ENCODE results near the gene SLX1A. TPM values are rescaled to one million over a fixed set of nuclear protein-coding genes. Genes with fewer than 3 reads are reported as not detected.
"Not testable (repeated sequence)": the region's sequence is repeated elsewhere in the genome, so short reads cannot be mapped to it uniquely, and the experiment has no call there.

The SLX1A gene
- total RNA-seq: 10 to 100 TPM in 2 of 4 donors, 1 to 10 TPM in 2; 7.8 to 21.2 (median 13.5) TPM

GRCh38 chr16:30193615-30194014 lies at the start of gene SLX1A, which contains the start of gene BOLA2B:
Gene SLX1A, plus strand, starts transcription at chr16:30193875. Its CDS starts 210 bp downstream, at chr16:30194085.
Gene BOLA2B, minus strand, starts transcription at chr16:30193666. Its CDS starts 71 bp downstream, at chr16:30193595.
- not testable (repeated sequence) for H3K9me3 ChIP-seq, H3K27me3 ChIP-seq, H3K4me1 ChIP-seq, H3K36me3 ChIP-seq
- Histone ChIP-seq H3K4me3 (peak within 1 kb of the TSS; percentile 33 to 47), H3K27ac (peak within 1 kb of the TSS in 2 of 4 donors; percentile 57 to 62)
- peak; percentile 98 for ATAC-seq
- WGBS, 2 donors (ENCODE audit: low coverage in 1 of 2): no CpG with 5 or more reads among the region's 34 CpGs

GRCh38 chr16:30144017-30144416 lies 49.7 kb upstream of the SLX1A start:
- H3K27me3 ChIP-seq: no peaks in the 10 kb centered on the region
- peaks cover 0 to 5% (median 0%) of the 10 kb centered on the region in 3 donors for H3K9me3 ChIP-seq
- H3K4me3 ChIP-seq: no peak overlapping the region
- no peaks in the 10 kb centered on the region for H3K36me3 ChIP-seq
- no peak for ATAC-seq
- no peak for TF ChIP-seq POLR2AphosphoS5 (IDR thresholded peaks at IDR 0.05)
- TF ChIP-seq POLR2A (IDR thresholded peaks at IDR 0.05): no peak
- TF ChIP-seq, protein P1, sequence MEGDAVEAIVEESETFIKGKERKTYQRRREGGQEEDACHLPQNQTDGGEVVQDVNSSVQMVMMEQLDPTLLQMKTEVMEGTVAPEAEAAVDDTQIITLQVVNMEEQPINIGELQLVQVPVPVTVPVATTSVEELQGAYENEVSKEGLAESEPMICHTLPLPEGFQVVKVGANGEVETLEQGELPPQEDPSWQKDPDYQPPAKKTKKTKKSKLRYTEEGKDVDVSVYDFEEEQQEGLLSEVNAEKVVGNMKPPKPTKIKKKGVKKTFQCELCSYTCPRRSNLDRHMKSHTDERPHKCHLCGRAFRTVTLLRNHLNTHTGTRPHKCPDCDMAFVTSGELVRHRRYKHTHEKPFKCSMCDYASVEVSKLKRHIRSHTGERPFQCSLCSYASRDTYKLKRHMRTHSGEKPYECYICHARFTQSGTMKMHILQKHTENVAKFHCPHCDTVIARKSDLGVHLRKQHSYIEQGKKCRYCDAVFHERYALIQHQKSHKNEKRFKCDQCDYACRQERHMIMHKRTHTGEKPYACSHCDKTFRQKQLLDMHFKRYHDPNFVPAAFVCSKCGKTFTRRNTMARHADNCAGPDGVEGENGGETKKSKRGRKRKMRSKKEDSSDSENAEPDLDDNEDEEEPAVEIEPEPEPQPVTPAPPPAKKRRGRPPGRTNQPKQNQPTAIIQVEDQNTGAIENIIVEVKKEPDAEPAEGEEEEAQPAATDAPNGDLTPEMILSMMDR (IDR thresholded peaks at IDR 0.05): no peak
- TF ChIP-seq EP300 (IDR thresholded peaks at IDR 0.05): no peak
- no peak overlapping the region for H3K27ac ChIP-seq
- no peaks in the 10 kb centered on the region for H3K4me1 ChIP-seq

DNA sequence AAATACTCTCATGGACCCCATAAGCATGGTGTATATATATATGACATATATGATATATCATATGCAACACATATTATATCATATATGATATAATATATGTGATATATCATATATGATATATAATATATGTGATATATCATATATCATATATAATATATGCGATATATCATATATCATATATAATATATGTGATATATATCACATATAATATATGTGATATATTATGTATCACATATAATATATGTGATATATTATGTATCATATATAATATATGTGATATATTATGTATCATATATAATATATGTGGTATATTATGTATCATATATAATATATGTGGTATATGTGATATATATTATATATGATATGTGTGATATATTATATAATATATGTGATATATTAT lies 48.8 kb upstream of the SLX1A start:
- H3K36me3 ChIP-seq: no peaks in the 10 kb centered on the region
- WGBS, 2 donors (ENCODE audit: low coverage in 1 of 2): 20 to 86% methylated on average over 1 of the region's 1 CpG
- no peak overlapping the region for H3K4me3 ChIP-seq
- no peak overlapping the region for H3K27ac ChIP-seq
- H3K27me3 ChIP-seq: no peaks in the 10 kb centered on the region
- peaks cover 0 to 13% (median 0%) of the 10 kb centered on the region in 3 donors for H3K9me3 ChIP-seq
- no peaks in the 10 kb centered on the region for H3K4me1 ChIP-seq
- TF ChIP-seq EP300 (IDR thresholded peaks at IDR 0.05) (no peak), POLR2AphosphoS5 (IDR thresholded peaks at IDR 0.05) (no peak), POLR2A (IDR thresholded peaks at IDR 0.05) (no peak)
- TF ChIP-seq, protein P1 (IDR thresholded peaks at IDR 0.05): no peak
- ATAC-seq: no peak

- Histone ChIP-seq H3K27ac (no peak overlapping the region), H3K36me3 (no peaks in the 10 kb centered on the region), H3K4me3 (no peak overlapping the region), H3K4me1 (no peaks in the 10 kb centered on the region), H3K27me3 (no peaks in the 10 kb centered on the region), H3K9me3 (peaks cover 0 to 14% (median 0%) of the 10 kb centered on the region in 3 donors)
- no peak for TF ChIP-seq POLR2AphosphoS5 (IDR thresholded peaks at IDR 0.05)
- no peak for TF ChIP-seq POLR2A (IDR thresholded peaks at IDR 0.05)
- no peak for TF ChIP-seq EP300 (IDR thresholded peaks at IDR 0.05)
- TF ChIP-seq, protein P1 (IDR thresholded peaks at IDR 0.05): no peak
- ATAC-seq: no peak
- WGBS, 2 donors (ENCODE audit: low coverage in 1 of 2): 44 to 50% methylated on average over 1 of the region's 1 CpG
Measured at GRCh38 chr16:30145657-30146056, 48.0 kb upstream of the SLX1A start.

DNA sequence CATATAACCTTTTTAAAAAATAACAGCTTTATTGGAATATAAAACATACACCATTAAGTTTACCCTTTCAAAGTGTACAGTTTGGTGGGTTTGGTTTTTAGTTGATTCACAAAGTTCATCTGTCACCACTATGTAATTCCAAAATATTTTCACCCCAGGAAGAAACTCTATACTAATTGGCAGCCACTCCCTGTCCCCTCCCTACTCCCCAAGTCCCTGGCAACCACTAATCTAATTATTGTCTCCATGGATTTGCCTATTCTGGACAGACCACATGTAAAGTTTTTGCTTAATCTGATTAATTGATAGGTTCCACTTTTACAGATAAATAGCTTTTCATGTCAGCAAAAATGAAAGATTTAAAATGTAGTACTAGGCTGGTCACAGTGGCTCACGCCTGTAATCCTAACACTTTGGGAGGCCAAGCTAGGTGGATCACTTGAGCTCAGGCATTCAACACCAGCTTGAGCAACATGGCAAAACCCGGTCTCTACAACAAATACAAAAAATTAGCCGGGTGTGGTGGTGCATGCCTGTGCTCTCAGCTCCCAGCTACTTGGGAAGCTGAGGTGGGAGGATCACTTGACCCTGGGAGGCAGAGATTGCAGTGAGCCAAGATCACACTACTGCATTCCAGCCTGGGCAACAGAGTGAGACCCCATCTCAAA lies 45.7 kb upstream of the SLX1A start:
- Histone ChIP-seq H3K27ac (no peak overlapping the region), H3K9me3 (peaks cover 0 to 14% (median 0%) of the 10 kb centered on the region in 3 donors), H3K4me3 (no peak overlapping the region), H3K27me3 (no peaks in the 10 kb centered on the region), H3K36me3 (no peaks in the 10 kb centered on the region), H3K4me1 (no peaks in the 10 kb centered on the region)
- TF ChIP-seq EP300 (IDR thresholded peaks at IDR 0.05): no peak
- TF ChIP-seq POLR2AphosphoS5 (IDR thresholded peaks at IDR 0.05): no peak
- TF ChIP-seq POLR2A (IDR thresholded peaks at IDR 0.05): no peak
- TF ChIP-seq, protein P1 (IDR thresholded peaks at IDR 0.05): no peak
- 80 to 100% methylated on average over 1 to 3 of the region's 3 CpGs for WGBS, 2 donors (ENCODE audit: low coverage in 1 of 2)
- no peak for ATAC-seq

Measured in gastroesophageal sphincter (tissue), 4 donors.